Measurements from ENCODE around the gene SF3B2.
A peak's percentile ranks its signal among the peaks of the same experiment; 100 is the strongest.
"Not testable (repeated sequence)": the region's sequence is repeated elsewhere in the genome, so short reads cannot be mapped to it uniquely, and the experiment has no call there.

The SF3B2 gene

DNA sequence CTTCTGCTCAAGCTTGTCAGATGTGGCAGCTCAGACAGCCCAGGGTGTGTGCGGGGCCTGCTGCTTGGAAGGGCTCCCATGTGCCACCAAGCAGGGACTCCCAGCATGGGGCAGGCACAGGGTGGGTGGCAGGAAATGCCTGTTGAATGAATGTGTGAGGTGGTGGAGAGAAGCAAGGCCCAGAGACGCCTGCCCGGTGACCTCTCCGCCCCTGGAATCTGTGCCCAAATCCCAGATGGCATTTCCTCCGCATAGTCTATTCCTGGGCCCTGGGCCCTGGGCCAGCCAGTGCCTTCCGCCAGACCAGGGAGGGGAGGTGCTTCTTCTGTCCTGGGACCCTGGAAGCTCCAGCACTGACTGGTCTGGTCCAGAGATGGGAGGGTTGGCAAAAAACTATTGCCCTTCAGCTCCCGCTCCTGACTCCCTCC, 36.7 kb upstream of the SF3B2 start:
- in situ Hi-C loops (cut with MboI; ENCODE audit: low pct_unique_long_range_greater_than_20kb, low sequenced_read_pairs): no loop called here
- no peak for DNase-seq

- in situ Hi-C loops (cut with MboI; ENCODE audit: low pct_unique_long_range_greater_than_20kb, low sequenced_read_pairs): no loop called here
- no peak for DNase-seq
Observed at GRCh38 chr11:66015936-66016792, 36.0 kb upstream of the SF3B2 start.

GRCh38 chr11:66016793-66017177, 35.4 kb upstream of the SF3B2 start:
- DNase-seq: no peak
- in situ Hi-C loops (cut with MboI; ENCODE audit: low pct_unique_long_range_greater_than_20kb, low sequenced_read_pairs): no loop called here

GRCh38 chr11:66017321-66017720, 34.8 kb upstream of the SF3B2 start:
- in situ Hi-C loops (cut with MboI; ENCODE audit: low pct_unique_long_range_greater_than_20kb, low sequenced_read_pairs): no loop called here
- no peak for DNase-seq

DNA sequence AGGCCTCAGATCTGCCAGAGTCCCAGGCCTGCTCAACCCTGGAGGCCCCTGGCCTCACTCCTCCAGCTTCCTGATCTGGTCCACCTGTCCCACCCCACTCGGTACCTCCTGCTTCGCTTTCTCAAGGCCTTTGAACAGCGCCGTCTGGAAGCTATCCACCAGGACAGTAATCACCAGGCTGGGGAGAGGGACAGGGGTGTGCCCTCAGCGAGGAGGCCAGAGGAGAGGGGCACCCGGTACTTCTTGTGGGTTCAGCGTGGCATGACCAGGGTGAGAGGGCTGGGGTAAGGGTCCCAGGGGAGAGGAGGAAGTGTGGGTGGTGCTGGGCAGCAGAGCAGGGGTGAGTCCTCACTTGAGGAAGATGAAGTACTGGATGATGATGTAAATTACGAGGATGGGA, 32.0 kb upstream of the SF3B2 start:
- in situ Hi-C loops (cut with MboI; ENCODE audit: low pct_unique_long_range_greater_than_20kb, low sequenced_read_pairs): no loop called here

GRCh38 chr11:66020618-66021357, 31.4 kb upstream of the SF3B2 start:
- peak; percentile 49 for DNase-seq

More for the DNA sequence above, 32.0 kb upstream of the SF3B2 start:
- DNase-seq: no peak

GRCh38 chr11:66022401-66023185, 29.6 kb upstream of the SF3B2 start:
- DNase-seq: peak; percentile 79
- in situ Hi-C loops (cut with MboI; ENCODE audit: low pct_unique_long_range_greater_than_20kb, low sequenced_read_pairs): no loop called here

More at GRCh38 chr11:66020618-66021357, 31.4 kb upstream of the SF3B2 start:
- in situ Hi-C loops (cut with MboI; ENCODE audit: low pct_unique_long_range_greater_than_20kb, low sequenced_read_pairs): no loop called here

DNA sequence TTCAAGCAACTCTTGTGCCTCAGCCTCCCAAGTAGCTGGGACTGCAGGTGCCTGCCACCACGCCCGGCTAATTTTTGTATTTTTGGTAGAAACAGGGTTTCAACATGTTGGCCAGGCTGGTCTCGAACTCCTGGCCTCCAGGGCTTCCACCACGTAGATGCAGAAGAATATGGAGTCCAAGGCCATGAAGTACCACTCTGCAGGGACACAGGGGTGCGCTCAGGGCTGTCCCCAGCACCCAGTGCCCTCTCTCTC, 29.1 kb upstream of the SF3B2 start:
- DNase-seq; in situ Hi-C loops (cut with MboI; ENCODE audit: low pct_unique_long_range_greater_than_20kb, low sequenced_read_pairs): not testable (repeated sequence)

DNA sequence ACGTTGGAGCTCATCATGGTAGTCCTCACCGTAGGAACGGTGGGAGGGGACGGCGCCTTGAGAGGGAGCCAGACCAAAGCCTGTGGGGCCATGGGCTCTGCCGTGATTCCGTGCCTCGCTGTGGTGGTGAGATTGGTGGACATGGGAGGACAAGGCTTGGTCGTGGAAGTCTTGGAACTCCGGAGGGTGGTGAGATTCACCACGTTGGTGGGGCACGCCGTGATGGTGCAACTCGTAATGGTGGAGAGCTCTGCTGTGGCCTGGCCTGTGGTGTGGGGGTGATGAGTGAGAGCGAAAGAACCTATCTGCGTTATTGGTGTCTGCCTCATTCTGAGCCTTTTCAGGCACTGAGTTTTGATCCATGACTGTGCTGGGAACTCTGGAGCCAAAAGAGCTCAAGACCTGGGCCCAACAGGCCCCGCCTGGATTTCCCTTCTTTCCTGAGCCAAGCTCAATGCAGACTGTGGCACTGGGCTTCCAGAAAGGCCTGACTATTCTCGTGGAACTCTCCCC, 26.1 kb upstream of the SF3B2 start, which contains the start of gene CATSPER1:
Gene CATSPER1, minus strand, starts transcription at position 463 of the 513 bp plus-strand sequence. Its CDS starts 100 bp downstream, at position 363.
- no peak for DNase-seq
- in situ Hi-C loops (cut with MboI; ENCODE audit: low pct_unique_long_range_greater_than_20kb, low sequenced_read_pairs): no loop called here

GRCh38 chr11:66032957-66033735, 19.0 kb upstream of the SF3B2 start:
- in situ Hi-C loops (cut with MboI; ENCODE audit: low pct_unique_long_range_greater_than_20kb, low sequenced_read_pairs): no loop called here

DNA sequence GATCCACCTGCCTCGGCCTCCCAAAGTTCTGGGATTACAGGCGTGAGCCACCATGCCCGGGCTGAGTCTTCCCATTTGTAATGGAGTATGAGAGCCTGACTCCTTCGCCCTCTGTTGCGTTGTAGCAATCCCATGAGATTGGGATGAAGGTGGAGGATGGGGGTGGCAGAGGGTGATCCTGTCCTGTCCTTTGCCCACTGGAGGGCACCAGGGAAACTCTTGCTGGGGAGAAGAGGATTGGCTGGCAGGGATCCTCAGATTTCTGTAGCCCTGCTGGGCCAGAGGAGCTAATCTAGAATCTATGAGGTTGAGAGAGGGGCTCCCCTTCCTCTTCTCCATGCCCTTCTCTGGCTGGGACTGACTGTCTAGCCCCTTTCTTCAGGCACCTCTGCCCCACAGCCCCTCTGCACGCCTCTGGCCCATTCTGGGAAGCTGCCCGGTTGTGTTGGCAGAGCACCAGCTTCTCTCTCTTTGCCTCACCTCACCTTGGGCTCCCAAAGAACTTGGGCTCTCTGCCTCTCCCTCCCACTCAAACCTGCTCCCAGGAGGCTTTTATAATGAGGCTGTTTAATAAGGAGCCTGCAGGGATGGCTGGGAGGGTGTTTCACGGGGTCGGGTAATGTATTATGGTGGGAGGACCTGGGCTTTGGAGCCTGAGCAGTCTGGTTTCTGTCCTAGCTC, 16.4 kb upstream of the SF3B2 start:
- no peak for DNase-seq
- in situ Hi-C loops (cut with MboI; ENCODE audit: low pct_unique_long_range_greater_than_20kb, low sequenced_read_pairs): no loop called here

More at GRCh38 chr11:66032957-66033735, 19.0 kb upstream of the SF3B2 start:
- no peak for DNase-seq

DNA sequence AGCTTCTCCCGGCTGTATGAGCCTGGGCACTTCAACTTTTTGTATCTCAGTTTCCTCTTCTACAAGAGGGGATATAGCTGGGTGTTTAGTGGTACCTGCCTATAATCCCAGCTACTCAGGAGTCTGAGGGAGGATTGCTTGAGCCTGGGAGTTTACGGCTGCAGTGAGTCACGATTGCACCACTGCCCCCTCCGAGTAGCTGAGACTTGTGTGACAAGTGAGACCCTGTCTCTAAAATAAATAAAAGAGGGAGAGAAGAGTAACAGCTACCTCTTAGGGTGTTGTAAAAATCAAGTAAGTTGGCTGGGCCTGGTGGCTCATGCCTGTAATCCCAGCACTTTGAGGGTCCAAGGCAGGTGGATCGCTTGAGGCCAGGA, 15.8 kb upstream of the SF3B2 start:
- no peak for DNase-seq
- in situ Hi-C loops (cut with MboI; ENCODE audit: low pct_unique_long_range_greater_than_20kb, low sequenced_read_pairs): no loop called here

DNA sequence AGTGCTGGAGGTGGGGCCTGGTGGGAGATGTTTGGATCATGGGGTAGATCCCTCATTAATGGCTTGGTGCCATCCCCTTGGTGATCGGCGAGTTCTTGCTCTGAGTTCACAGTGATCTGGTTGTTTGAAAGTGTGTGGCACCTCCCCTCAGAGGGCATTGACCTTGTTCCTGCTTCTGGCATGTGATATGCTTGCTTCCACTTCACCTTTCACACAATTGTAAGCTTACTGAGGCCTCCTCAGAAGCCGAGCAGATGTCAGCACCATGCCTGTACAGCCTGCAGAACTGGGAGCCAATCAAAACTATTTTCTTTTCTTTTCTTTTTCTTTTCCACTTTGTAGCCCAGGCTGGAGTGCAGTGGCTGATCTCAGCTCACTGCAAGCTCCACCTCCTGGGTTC, 14.8 kb upstream of the SF3B2 start:
- in situ Hi-C loops (cut with MboI; ENCODE audit: low pct_unique_long_range_greater_than_20kb, low sequenced_read_pairs): no loop called here
- DNase-seq: no peak

GRCh38 chr11:66039765-66040164, 12.4 kb upstream of the SF3B2 start:
- in situ Hi-C loops (cut with MboI; ENCODE audit: low pct_unique_long_range_greater_than_20kb, low sequenced_read_pairs): no loop called here
- DNase-seq: no peak

DNA sequence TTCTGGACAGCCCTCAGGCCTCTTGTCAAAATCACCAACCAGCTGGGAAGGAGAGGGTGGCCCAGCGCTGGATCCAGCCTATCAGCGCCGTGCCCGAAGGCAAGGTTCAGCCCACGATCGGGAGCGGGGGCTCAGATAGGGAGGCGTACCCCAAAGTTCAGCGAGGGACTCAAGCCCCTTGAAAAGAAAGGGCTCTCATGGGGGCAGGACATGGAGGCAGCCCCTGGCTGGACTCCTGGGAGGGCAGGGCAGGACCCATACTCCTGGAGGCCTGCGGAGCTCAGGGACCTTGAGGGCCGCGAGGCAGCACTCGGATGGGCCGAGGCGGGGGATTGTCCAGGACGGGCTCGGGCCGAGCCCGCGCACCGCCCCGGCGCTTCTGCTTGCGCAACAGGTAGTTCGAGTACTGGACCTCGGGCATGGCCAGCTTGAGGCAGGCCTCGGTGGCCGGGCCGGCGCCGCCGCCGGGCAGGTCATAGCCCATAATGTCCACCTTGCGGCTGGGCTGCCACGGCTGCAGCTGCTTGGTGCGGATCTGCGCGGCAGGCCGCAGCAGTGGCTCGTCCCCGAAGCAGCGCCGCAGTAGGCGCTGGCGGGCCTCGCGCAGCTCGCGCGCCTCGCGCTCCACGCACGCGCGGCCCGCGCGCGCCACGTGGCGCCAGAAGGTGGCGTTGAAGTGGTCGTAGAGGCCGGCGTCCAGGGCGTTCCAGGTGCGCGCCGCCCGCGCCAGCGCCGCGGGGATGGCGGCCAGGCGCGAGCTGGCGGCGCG, 9.8 kb upstream of the SF3B2 start:
- in situ Hi-C loops (cut with MboI; ENCODE audit: low pct_unique_long_range_greater_than_20kb, low sequenced_read_pairs): no loop called here
- no peak for DNase-seq

- no peak for DNase-seq
- in situ Hi-C loops (cut with MboI; ENCODE audit: low pct_unique_long_range_greater_than_20kb, low sequenced_read_pairs): no loop called here
Observed at GRCh38 chr11:66042996-66043906, 8.9 kb upstream of the SF3B2 start.

GRCh38 chr11:66044757-66045156, 7.4 kb upstream of the SF3B2 start:
- DNase-seq: no peak
- in situ Hi-C loops (cut with MboI; ENCODE audit: low pct_unique_long_range_greater_than_20kb, low sequenced_read_pairs): no loop called here

Measured in KBM-7 (cell line).